Measurements from ENCODE around the gene EPN2. TPM values are rescaled to one million over a fixed set of nuclear protein-coding genes. Genes with fewer than 3 reads are reported as not detected.

EPN2 gene
- total RNA-seq, 2 donors from 2014 or later, result 74.1 to 82.2 TPM

- DNase-seq (no peak), ATAC-seq (no peak)
- intact Hi-C loops (cut with DNase I), result no loop called here
Observed at GRCh38 chr17:19379361-19380065, 142.3 kb downstream of the EPN2 start.

- DNase-seq (peak; percentile 29), ATAC-seq (no peak)
- intact Hi-C loops (cut with DNase I), result no loop called here
Observed at GRCh38 chr17:19380481-19381301, 143.5 kb downstream of the EPN2 start.

DNA sequence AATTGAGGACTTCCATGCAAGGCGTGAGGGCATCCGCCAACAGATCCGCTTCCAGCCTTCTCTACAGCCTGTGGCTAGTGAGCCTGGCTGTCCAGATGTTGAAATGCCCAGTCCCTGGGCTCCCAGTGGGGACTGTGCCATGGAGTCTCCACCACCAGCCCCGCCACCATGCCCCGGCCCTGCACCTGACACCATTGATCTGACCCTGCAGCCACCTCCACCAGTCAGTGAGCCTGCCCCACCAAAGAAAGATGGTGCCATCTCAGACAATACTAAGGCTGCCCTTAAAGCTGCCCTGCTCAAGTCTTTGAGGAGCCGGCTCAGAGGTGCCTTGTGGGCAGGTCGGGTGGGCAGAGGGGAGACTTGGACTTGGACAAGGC is 144.2 kb downstream of the EPN2 start:
- no peak for ATAC-seq
- intact Hi-C loops (cut with DNase I), result no loop called here
- DNase-seq, result no peak

- intact Hi-C loops (cut with DNase I), result no loop called here
Observed at GRCh38 chr17:19381741-19382444, 144.7 kb downstream of the EPN2 start.

GRCh38 chr17:19382531-19383444 is 145.6 kb downstream of the EPN2 start:
- intact Hi-C loops (cut with DNase I), result no loop called here
- ATAC-seq (no peak), DNase-seq (peak; percentile 19)

More at GRCh38 chr17:19381741-19382444, 144.7 kb downstream of the EPN2 start:
- peak; percentile 17 for DNase-seq
- ATAC-seq, result no peak

DNA sequence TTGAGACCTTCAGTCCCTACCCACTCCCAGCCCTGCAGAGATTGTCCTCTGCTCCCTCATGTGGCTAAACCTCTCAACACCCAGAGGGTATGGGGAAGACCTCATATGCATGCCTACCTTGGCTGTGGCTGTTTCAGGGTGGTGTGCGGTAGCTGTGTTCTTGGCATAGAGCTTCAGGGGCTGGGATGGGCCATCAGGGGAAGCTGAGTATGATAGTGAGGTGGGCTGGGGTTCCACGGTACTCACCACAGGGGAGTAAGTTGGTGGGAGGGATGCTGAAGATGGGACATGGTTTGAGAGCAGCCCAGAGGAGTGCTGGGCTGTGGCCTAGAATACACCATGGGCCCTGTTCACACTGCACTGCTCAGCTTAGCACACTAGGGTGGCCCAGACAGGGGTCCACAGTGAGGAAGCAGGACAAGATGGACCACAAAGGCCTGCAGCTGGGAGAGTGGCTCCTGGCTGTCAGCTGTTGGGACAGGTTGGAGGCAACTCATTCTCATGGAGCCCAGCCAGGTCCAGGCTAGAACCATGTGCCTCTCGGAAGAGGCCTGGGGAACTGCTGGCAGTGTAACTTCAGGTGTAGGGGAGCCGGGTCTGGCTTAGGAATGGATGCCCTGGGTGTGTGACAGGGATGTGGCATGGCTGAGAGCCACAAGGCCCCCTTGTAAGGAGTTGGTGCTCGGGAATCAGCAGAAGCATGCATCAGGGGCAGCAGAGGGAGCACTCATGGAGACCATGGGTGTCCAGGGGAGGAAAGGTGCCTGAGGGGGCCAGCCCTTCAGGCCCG is 146.7 kb downstream of the EPN2 start:
- intact Hi-C loops (cut with DNase I), result no loop called here
- DNase-seq (peak; percentile 60), ATAC-seq (no peak)

- intact Hi-C loops (cut with DNase I), result no loop called here
- DNase-seq (peak; percentile 84), ATAC-seq (peak; percentile 55 to 68)
Observed at GRCh38 chr17:19384723-19385391, 147.7 kb downstream of the EPN2 start.

- DNase-seq (peak; percentile 21), ATAC-seq (no peak)
- intact Hi-C loops (cut with DNase I), result no loop called here
Observed at GRCh38 chr17:19385521-19385983, 148.4 kb downstream of the EPN2 start.

Small RNA genes lying within 50 kb of the gene (microRNA-seq; reads per million reads assigned to microRNA genes)
- gene MIR1180, result 78.2 to 131 reads per million in 2 donors

Other genes with a start within 250 kb of the EPN2 start
- gene FAM83G, start 232.6 kb upstream of the EPN2 start, total RNA-seq, result 10 to 100 TPM; 23.3 to 24.8 TPM
- 1 to 10 TPM; 1.6 to 3.2 TPM for gene GRAP, start 190.4 kb upstream of the EPN2 start, total RNA-seq
- gene GRAPL, start 109.8 kb upstream of the EPN2 start, total RNA-seq, result 1 to 10 TPM; 1.0 to 2.8 TPM
- gene B9D1, start 125.4 kb downstream of the EPN2 start, total RNA-seq, result 1 to 10 TPM; 7.3 to 8.4 TPM
- gene MAPK7, start 141.1 kb downstream of the EPN2 start, total RNA-seq, result 10 to 100 TPM; 13.8 to 15.1 TPM
- 100 to 1,000 TPM in 1 of 2 donors, 10 to 100 TPM in 1; 44.8 to 104 TPM for gene MFAP4, start 149.8 kb downstream of the EPN2 start, total RNA-seq
- 1 to 10 TPM; 2.5 to 6.8 TPM for gene RNF112, start 173.9 kb downstream of the EPN2 start, total RNA-seq